ENCODE measurements around the gene ZNF558. TPM values are rescaled to one million over a fixed set of nuclear protein-coding genes. Genes with fewer than 3 reads are reported as not detected.
"Not testable (repeated sequence)": the region's sequence is repeated elsewhere in the genome, so short reads cannot be mapped to it uniquely, and the experiment has no call there.

Gene ZNF558
- total RNA-seq, 2 experiments from 2014 or later: 16.0 to 26.3 TPM

GRCh38 chr19:8831373-8831772, 731 bp downstream of the ZNF558 start:
- DNase-seq (no peak), ATAC-seq (no peak)
- Mint-ChIP-seq H3K27me3 (no peaks in the 10 kb centered on the region), H3K4me1 (peaks cover 16% of the 10 kb centered on the region), H3K4me3 (peak overlapping the region; percentile 81), H3K9me3 (ENCODE audit: low read depth) (peaks cover 3% of the 10 kb centered on the region), H3K27ac (peak overlapping the region; percentile 95), H3K36me3 (peaks cover 16% of the 10 kb centered on the region)
- CTCF ChIA-PET: interaction anchor here (0.9 kb wide), 1 partner anchor 252 kb away, joined by 3 read pairs; no protein-coding TSS in a partner anchor

GRCh38 chr19:8827277-8827676, 4.8 kb downstream of the ZNF558 start:
- Mint-ChIP-seq H3K4me1 (peaks cover 11% of the 10 kb centered on the region), H3K4me3 (no peak overlapping the region), H3K36me3 (peaks cover 45% of the 10 kb centered on the region), H3K27ac (no peak overlapping the region), H3K9me3 (ENCODE audit: low read depth) (no peaks in the 10 kb centered on the region), H3K27me3 (no peaks in the 10 kb centered on the region)
- no peak for ATAC-seq
- CTCF ChIA-PET: interaction anchor here (1.1 kb wide), 1 partner anchor 173 kb away, joined by 4 read pairs; no protein-coding TSS in a partner anchor
- DNase-seq: no peak

GRCh38 chr19:8826371-8826770, 5.7 kb downstream of the ZNF558 start:
- no peak for ATAC-seq
- H3K4me1 Mint-ChIP-seq: peaks cover 7% of the 10 kb centered on the region
- peaks cover 55% of the 10 kb centered on the region for H3K36me3 Mint-ChIP-seq
- no peak overlapping the region for H3K27ac Mint-ChIP-seq
- no peaks in the 10 kb centered on the region for H3K9me3 Mint-ChIP-seq (ENCODE audit: low read depth)
- no peaks in the 10 kb centered on the region for H3K27me3 Mint-ChIP-seq
- H3K4me3 Mint-ChIP-seq: no peak overlapping the region
- CTCF ChIA-PET: no interaction called here
- DNase-seq: no peak

- ATAC-seq (no peak), DNase-seq (no peak)
- no peak overlapping the region for H3K4me3 Mint-ChIP-seq
- H3K27me3 Mint-ChIP-seq: no peaks in the 10 kb centered on the region
- no peaks in the 10 kb centered on the region for H3K4me1 Mint-ChIP-seq
- CTCF ChIA-PET: no interaction called here
- H3K9me3 Mint-ChIP-seq (ENCODE audit: low read depth): peaks cover 16% of the 10 kb centered on the region
- H3K27ac Mint-ChIP-seq: no peak overlapping the region
- peaks cover 79% of the 10 kb centered on the region for H3K36me3 Mint-ChIP-seq
These were observed 10.3 kb downstream of the ZNF558 start for GRCh38 chr19:8821748-8822241.

GRCh38 chr19:8820234-8820633, 11.9 kb downstream of the ZNF558 start:
- no peak overlapping the region for H3K27ac Mint-ChIP-seq
- peaks cover 90% of the 10 kb centered on the region for H3K36me3 Mint-ChIP-seq
- H3K27me3 Mint-ChIP-seq: no peaks in the 10 kb centered on the region
- CTCF ChIA-PET: no interaction called here
- no peak for DNase-seq
- no peaks in the 10 kb centered on the region for H3K4me1 Mint-ChIP-seq
- no peak overlapping the region for H3K4me3 Mint-ChIP-seq
- peaks cover 26% of the 10 kb centered on the region for H3K9me3 Mint-ChIP-seq (ENCODE audit: low read depth)
- no peak for ATAC-seq

GRCh38 chr19:8815780-8816179, 16.3 kb downstream of the ZNF558 start:
- H3K9me3 Mint-ChIP-seq (ENCODE audit: low read depth): peaks cover 58% of the 10 kb centered on the region

GRCh38 chr19:8814176-8814575, 17.9 kb downstream of the ZNF558 start:
- Mint-ChIP-seq H3K27ac (no peak overlapping the region), H3K9me3 (ENCODE audit: low read depth) (peaks cover 63% of the 10 kb centered on the region), H3K36me3 (peaks cover 91% of the 10 kb centered on the region), H3K4me1 (no peaks in the 10 kb centered on the region), H3K4me3 (no peak overlapping the region), H3K27me3 (no peaks in the 10 kb centered on the region)
- DNase-seq: no peak
- no peak for ATAC-seq
- CTCF ChIA-PET: no interaction called here

More at GRCh38 chr19:8815780-8816179, 16.3 kb downstream of the ZNF558 start:
- ATAC-seq (no peak), DNase-seq (no peak)
- no peak overlapping the region for H3K4me3 Mint-ChIP-seq
- H3K27me3 Mint-ChIP-seq: no peaks in the 10 kb centered on the region
- peaks cover 94% of the 10 kb centered on the region for H3K36me3 Mint-ChIP-seq
- no peaks in the 10 kb centered on the region for H3K4me1 Mint-ChIP-seq
- H3K27ac Mint-ChIP-seq: no peak overlapping the region
- CTCF ChIA-PET: no interaction called here

GRCh38 chr19:8811315-8812172, 20.6 kb downstream of the ZNF558 start:
- ATAC-seq (no peak), DNase-seq (no peak)
- Mint-ChIP-seq H3K27me3 (no peaks in the 10 kb centered on the region), H3K4me1 (no peaks in the 10 kb centered on the region), H3K4me3 (no peak overlapping the region), H3K36me3 (peaks cover 85% of the 10 kb centered on the region), H3K27ac (no peak overlapping the region), H3K9me3 (ENCODE audit: low read depth) (peaks cover 67% of the 10 kb centered on the region)
- CTCF ChIA-PET: no interaction called here

GRCh38 chr19:8806661-8807060, 25.4 kb downstream of the ZNF558 start:
- no peak for DNase-seq
- Mint-ChIP-seq H3K27me3 (no peaks in the 10 kb centered on the region), H3K9me3 (ENCODE audit: low read depth) (peaks cover 46% of the 10 kb centered on the region), H3K4me1 (no peaks in the 10 kb centered on the region), H3K27ac (no peak overlapping the region), H3K36me3 (peaks cover 57% of the 10 kb centered on the region), H3K4me3 (no peak overlapping the region)
- CTCF ChIA-PET: no interaction called here
- ATAC-seq: no peak

- DNase-seq: no peak
- peaks cover 1% of the 10 kb centered on the region for H3K36me3 Mint-ChIP-seq
- no peaks in the 10 kb centered on the region for H3K4me1 Mint-ChIP-seq
- peaks cover 8% of the 10 kb centered on the region for H3K9me3 Mint-ChIP-seq (ENCODE audit: low read depth)
- CTCF ChIA-PET: no interaction called here
- H3K27me3 Mint-ChIP-seq: no peaks in the 10 kb centered on the region
- no peak for ATAC-seq
- H3K4me3 Mint-ChIP-seq: no peak overlapping the region
- no peak overlapping the region for H3K27ac Mint-ChIP-seq
These were observed 37.3 kb downstream of the ZNF558 start for GRCh38 chr19:8794823-8795222.

- H3K27me3 Mint-ChIP-seq; H3K36me3 Mint-ChIP-seq; DNase-seq; H3K27ac Mint-ChIP-seq; CTCF ChIA-PET; H3K9me3 Mint-ChIP-seq (ENCODE audit: low read depth); H3K4me3 Mint-ChIP-seq; ATAC-seq; H3K4me1 Mint-ChIP-seq: not testable (repeated sequence)
These were observed 58.5 kb downstream of the ZNF558 start for GRCh38 chr19:8773587-8773986.

GRCh38 chr19:8769265-8769664, 62.8 kb downstream of the ZNF558 start:
- H3K9me3 Mint-ChIP-seq (ENCODE audit: low read depth); ATAC-seq; H3K27ac Mint-ChIP-seq; CTCF ChIA-PET; H3K4me1 Mint-ChIP-seq; DNase-seq; H3K4me3 Mint-ChIP-seq; H3K36me3 Mint-ChIP-seq; H3K27me3 Mint-ChIP-seq: not testable (repeated sequence)

- H3K4me1 Mint-ChIP-seq; H3K36me3 Mint-ChIP-seq; DNase-seq; CTCF ChIA-PET; H3K9me3 Mint-ChIP-seq (ENCODE audit: low read depth); H3K27ac Mint-ChIP-seq; H3K27me3 Mint-ChIP-seq; ATAC-seq; H3K4me3 Mint-ChIP-seq: not testable (repeated sequence)
These were observed 64.8 kb downstream of the ZNF558 start for GRCh38 chr19:8767257-8767656.

All from activated CD8-positive, alpha-beta memory T cell treated with anti-CD3 and anti-CD28 coated beads, Interleukin-2, amount 10 ng/mL, durations not matched to agents 7 days and 5 days (primary cell).